Activated T-cell treated with anti-CD3 and anti-CD28 coated beads, Interleukin-2, amount 50 U/mL, for 48 hours (primary cell): ENCODE results near the gene MEIOSIN.
A peak's percentile ranks its signal among the peaks of the same experiment; 100 is the strongest.
"Not testable (repeated sequence)": the region's sequence is repeated elsewhere in the genome, so short reads cannot be mapped to it uniquely, and the experiment has no call there.

Experiments used
- DNase-seq, 2 experiments: peaks; one replicate each; pipeline ENCODE4 v3.0.0-alpha.2; 2020

The MEIOSIN gene

GRCh38 chr19:45728683-45729082 is 4.6 kb upstream of the MEIOSIN start:
- DNase-seq = not testable (repeated sequence)

GRCh38 chr19:45729800-45730290 is 3.4 kb upstream of the MEIOSIN start:
- DNase-seq = peak; percentile 43 to 48

GRCh38 chr19:45730368-45731288 is 2.6 kb upstream of the MEIOSIN start, which contains the start of gene FBXO46:
Gene FBXO46 (minus strand): TSS chr19:45730896. CDS start chr19:45713495, 17,401 bp downstream.
- peak; percentile 94 to 95 for DNase-seq

GRCh38 chr19:45739498-45740439 is 6.5 kb downstream of the MEIOSIN start:
- no peak for DNase-seq

GRCh38 chr19:45742969-45743368 is 9.7 kb downstream of the MEIOSIN start:
- DNase-seq = no peak

- DNase-seq = no peak
Observed at GRCh38 chr19:45745606-45746005, 12.4 kb downstream of the MEIOSIN start.

- DNase-seq = no peak
Observed at GRCh38 chr19:45746866-45747265, 13.6 kb downstream of the MEIOSIN start.

- DNase-seq = no peak
Observed at GRCh38 chr19:45747513-45747912, 14.3 kb downstream of the MEIOSIN start.

- DNase-seq = not testable (repeated sequence)
Observed at GRCh38 chr19:45751483-45751882, 18.2 kb downstream of the MEIOSIN start.

GRCh38 chr19:45752639-45753038 is 19.4 kb downstream of the MEIOSIN start:
- no peak for DNase-seq

- DNase-seq = no peak
Observed at GRCh38 chr19:45753548-45753947, 20.3 kb downstream of the MEIOSIN start.

- no peak for DNase-seq
Observed at GRCh38 chr19:45754323-45754722, 21.1 kb downstream of the MEIOSIN start.

GRCh38 chr19:45757695-45758094 is 24.5 kb downstream of the MEIOSIN start:
- no peak for DNase-seq

GRCh38 chr19:45758921-45759320 is 25.7 kb downstream of the MEIOSIN start:
- DNase-seq = no peak

- no peak for DNase-seq
Observed at GRCh38 chr19:45761714-45762113, 28.5 kb downstream of the MEIOSIN start.

- DNase-seq = no peak
Observed at GRCh38 chr19:45762870-45763631, 29.8 kb downstream of the MEIOSIN start.

GRCh38 chr19:45763691-45764294 is 30.6 kb downstream of the MEIOSIN start:
- DNase-seq = no peak

GRCh38 chr19:45764475-45764874 is 31.2 kb downstream of the MEIOSIN start:
- DNase-seq = no peak

GRCh38 chr19:45764945-45765701 is 31.9 kb downstream of the MEIOSIN start:
- no peak for DNase-seq

- no peak for DNase-seq
Observed at GRCh38 chr19:45765702-45766295, 32.6 kb downstream of the MEIOSIN start.
